NCI-H226 (cell line): ENCODE results near the gene CNTNAP5.
A peak's percentile ranks its signal among the peaks of the same experiment; 100 is the strongest.

Experiments
- DNase-seq: peaks from one replicate; pipeline ENCODE4 v3.0.0-alpha.2; 2015

The CNTNAP5 gene

GRCh38 chr2:124162256-124162655 lies 137.2 kb downstream of the CNTNAP5 start:
- no peak for DNase-seq

GRCh38 chr2:124163840-124164239 lies 138.8 kb downstream of the CNTNAP5 start:
- no peak for DNase-seq

GRCh38 chr2:124165698-124166097 lies 140.6 kb downstream of the CNTNAP5 start:
- no peak for DNase-seq

- no peak for DNase-seq
These were observed 146.5 kb downstream of the CNTNAP5 start for GRCh38 chr2:124171472-124172063.

GRCh38 chr2:124178719-124179118 lies 153.6 kb downstream of the CNTNAP5 start:
- DNase-seq = no peak

GRCh38 chr2:124180635-124181034 lies 155.5 kb downstream of the CNTNAP5 start:
- no peak for DNase-seq

- DNase-seq = no peak
These were observed 161.7 kb downstream of the CNTNAP5 start for GRCh38 chr2:124186801-124187200.

GRCh38 chr2:124187948-124188347 lies 162.9 kb downstream of the CNTNAP5 start:
- no peak for DNase-seq

GRCh38 chr2:124193706-124194105 lies 168.6 kb downstream of the CNTNAP5 start:
- DNase-seq = no peak

- no peak for DNase-seq
These were observed 176.6 kb downstream of the CNTNAP5 start for GRCh38 chr2:124201713-124202112.

- DNase-seq = no peak
These were observed 184.4 kb downstream of the CNTNAP5 start for GRCh38 chr2:124209441-124209840.

- no peak for DNase-seq
These were observed 186.4 kb downstream of the CNTNAP5 start for GRCh38 chr2:124211461-124211860.

- DNase-seq = no peak
These were observed 189.0 kb downstream of the CNTNAP5 start for GRCh38 chr2:124213977-124214587.

GRCh38 chr2:124246170-124246569 lies 221.1 kb downstream of the CNTNAP5 start:
- no peak for DNase-seq

- no peak for DNase-seq
These were observed 223.3 kb downstream of the CNTNAP5 start for GRCh38 chr2:124248386-124248785.

- no peak for DNase-seq
These were observed 225.3 kb downstream of the CNTNAP5 start for GRCh38 chr2:124250433-124250832.

- peak; percentile 4 for DNase-seq
These were observed 229.5 kb downstream of the CNTNAP5 start for GRCh38 chr2:124254621-124255020.

- no peak for DNase-seq
These were observed 232.0 kb downstream of the CNTNAP5 start for GRCh38 chr2:124257120-124257519.

- no peak for DNase-seq
These were observed 233.2 kb downstream of the CNTNAP5 start for GRCh38 chr2:124258140-124258880.

- no peak for DNase-seq
These were observed 236.4 kb downstream of the CNTNAP5 start for GRCh38 chr2:124261456-124261855.

GRCh38 chr2:124264551-124265091 lies 239.5 kb downstream of the CNTNAP5 start:
- no peak for DNase-seq

- DNase-seq = no peak
These were observed 242.7 kb downstream of the CNTNAP5 start for GRCh38 chr2:124267794-124268193.

GRCh38 chr2:124269348-124269747 lies 244.3 kb downstream of the CNTNAP5 start:
- no peak for DNase-seq

- no peak for DNase-seq
These were observed 247.3 kb downstream of the CNTNAP5 start for GRCh38 chr2:124272261-124272841.
